ENCODE results near the gene CTNNBL1. TPM values are rescaled to one million over a fixed set of nuclear protein-coding genes. Genes with fewer than 3 reads are reported as not detected.

Gene CTNNBL1
- total RNA-seq, 1 donor, result 19.5 TPM

DNA sequence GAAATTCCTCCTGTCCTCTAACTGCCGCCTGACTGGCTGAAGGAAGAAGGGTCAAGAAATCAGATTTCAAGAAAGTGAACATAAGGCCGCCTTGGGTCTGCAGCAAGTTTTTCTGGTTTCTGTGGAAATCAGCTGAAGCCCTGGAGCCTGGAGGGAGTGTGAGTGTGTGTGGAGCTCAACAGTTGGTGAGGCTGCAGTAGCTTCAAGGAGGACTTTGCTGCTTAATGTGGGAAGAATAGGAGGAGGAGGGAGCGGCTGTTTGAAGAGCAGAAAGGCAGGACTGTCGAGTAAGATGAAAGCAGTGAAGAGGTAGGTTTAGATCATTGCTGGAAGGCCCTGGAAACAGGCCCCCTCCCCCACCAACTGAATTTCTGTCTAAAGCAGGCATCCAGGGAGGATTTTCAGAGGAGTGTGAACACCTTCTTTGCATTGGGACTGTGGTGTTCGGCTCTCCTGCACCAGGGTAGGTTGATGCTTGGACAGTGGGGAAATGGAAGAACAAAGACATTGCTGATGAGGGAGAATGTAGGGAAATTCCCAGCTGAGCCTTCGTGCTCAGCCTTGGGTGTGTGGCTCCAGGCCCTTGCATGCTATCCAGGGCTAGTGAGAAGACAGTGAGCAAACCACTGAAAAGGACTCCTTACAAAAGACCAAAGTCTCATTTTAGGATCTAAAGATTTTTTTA lies 129.6 kb downstream of the CTNNBL1 start:
- H3K36me3 ChIP-seq (ENCODE audit: insufficient read depth, low read length), result no peaks in the 10 kb centered on the region
- H3K79me2 ChIP-seq (ENCODE audit: insufficient read depth, low read length), result no peaks in the 10 kb centered on the region
- DNase-seq (ENCODE audit: insufficient read length, low spot score, missing footprints), result no peak
- H3K27me3 ChIP-seq (ENCODE audit: insufficient read depth, low read length), result no peaks in the 10 kb centered on the region
- no peak overlapping the region for H3K4me3 ChIP-seq (ENCODE audit: insufficient read depth, low read length)
- no peaks in the 10 kb centered on the region for H3K9me3 ChIP-seq (ENCODE audit: low read depth, low read length)
- no peak for TF ChIP-seq CTCF (IDR thresholded peaks at IDR 0.05; ENCODE audit: extremely low read depth, low read depth, low read length)
- no peak overlapping the region for H2AFZ ChIP-seq (ENCODE audit: low read length)
- peak overlapping the region; percentile 96 for H3K27ac ChIP-seq (ENCODE audit: low read depth, low read length)
- H3K4me2 ChIP-seq (ENCODE audit: insufficient read depth, low read length), result no peak overlapping the region
- peaks cover 28% of the 10 kb centered on the region for H3K4me1 ChIP-seq (ENCODE audit: insufficient read depth, low read length)
- peaks cover 3% of the 10 kb centered on the region for H4K20me1 ChIP-seq (ENCODE audit: insufficient read depth, low read length)

DNA sequence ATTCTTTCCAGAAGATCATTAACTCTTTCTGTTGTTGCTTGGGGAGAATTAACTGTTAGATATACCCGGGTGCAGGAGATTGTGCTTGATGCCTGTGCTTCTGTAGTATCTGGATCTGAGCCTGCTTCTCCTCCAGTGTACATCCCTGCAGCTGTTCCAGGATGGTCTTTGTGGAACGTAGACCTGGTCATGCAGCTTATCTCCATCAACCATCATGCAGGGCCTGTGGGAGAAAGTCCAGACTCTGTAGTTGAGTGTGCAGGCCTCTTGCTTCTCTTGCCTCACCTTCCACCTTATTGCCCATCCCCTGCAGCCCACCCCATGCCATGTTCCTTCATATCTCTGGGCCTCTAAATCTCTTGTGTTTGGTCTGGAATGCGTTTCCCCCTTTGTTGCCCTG lies 133.8 kb downstream of the CTNNBL1 start:
- H3K27me3 ChIP-seq (ENCODE audit: insufficient read depth, low read length), result no peaks in the 10 kb centered on the region
- no peak overlapping the region for H3K27ac ChIP-seq (ENCODE audit: low read depth, low read length)
- no peak for TF ChIP-seq CTCF (IDR thresholded peaks at IDR 0.05; ENCODE audit: extremely low read depth, low read depth, low read length)
- H3K4me2 ChIP-seq (ENCODE audit: insufficient read depth, low read length), result no peak overlapping the region
- H3K36me3 ChIP-seq (ENCODE audit: insufficient read depth, low read length), result no peaks in the 10 kb centered on the region
- peaks cover 12% of the 10 kb centered on the region for H4K20me1 ChIP-seq (ENCODE audit: insufficient read depth, low read length)
- no peak for DNase-seq (ENCODE audit: insufficient read length, low spot score, missing footprints)
- H3K79me2 ChIP-seq (ENCODE audit: insufficient read depth, low read length), result no peaks in the 10 kb centered on the region
- peaks cover 11% of the 10 kb centered on the region for H3K4me1 ChIP-seq (ENCODE audit: insufficient read depth, low read length)
- no peak overlapping the region for H3K4me3 ChIP-seq (ENCODE audit: insufficient read depth, low read length)
- H3K9me3 ChIP-seq (ENCODE audit: low read depth, low read length), result no peaks in the 10 kb centered on the region
- H2AFZ ChIP-seq (ENCODE audit: low read length), result no peak overlapping the region

GRCh38 chr20:37828684-37829083 lies 134.9 kb downstream of the CTNNBL1 start:
- Histone ChIP-seq H2AFZ (ENCODE audit: low read length) (no peak overlapping the region), H4K20me1 (ENCODE audit: insufficient read depth, low read length) (peaks cover 12% of the 10 kb centered on the region), H3K79me2 (ENCODE audit: insufficient read depth, low read length) (no peaks in the 10 kb centered on the region), H3K27ac (ENCODE audit: low read depth, low read length) (no peak overlapping the region), H3K4me1 (ENCODE audit: insufficient read depth, low read length) (peaks cover under 1% of the 10 kb centered on the region), H3K27me3 (ENCODE audit: insufficient read depth, low read length) (no peaks in the 10 kb centered on the region), H3K36me3 (ENCODE audit: insufficient read depth, low read length) (no peaks in the 10 kb centered on the region), H3K9me3 (ENCODE audit: low read depth, low read length) (no peaks in the 10 kb centered on the region), H3K4me3 (ENCODE audit: insufficient read depth, low read length) (no peak overlapping the region), H3K4me2 (ENCODE audit: insufficient read depth, low read length) (no peak overlapping the region)
- no peak for TF ChIP-seq CTCF (IDR thresholded peaks at IDR 0.05; ENCODE audit: extremely low read depth, low read depth, low read length)
- DNase-seq (ENCODE audit: insufficient read length, low spot score, missing footprints), result no peak

- no peak for TF ChIP-seq CTCF (IDR thresholded peaks at IDR 0.05; ENCODE audit: extremely low read depth, low read depth, low read length)
- H3K4me1 ChIP-seq (ENCODE audit: insufficient read depth, low read length), result no peaks in the 10 kb centered on the region
- no peaks in the 10 kb centered on the region for H3K27me3 ChIP-seq (ENCODE audit: insufficient read depth, low read length)
- no peak for DNase-seq (ENCODE audit: insufficient read length, low spot score, missing footprints)
- H3K4me2 ChIP-seq (ENCODE audit: insufficient read depth, low read length), result no peak overlapping the region
- H4K20me1 ChIP-seq (ENCODE audit: insufficient read depth, low read length), result peaks cover 12% of the 10 kb centered on the region
- H2AFZ ChIP-seq (ENCODE audit: low read length), result no peak overlapping the region
- no peaks in the 10 kb centered on the region for H3K36me3 ChIP-seq (ENCODE audit: insufficient read depth, low read length)
- H3K79me2 ChIP-seq (ENCODE audit: insufficient read depth, low read length), result no peaks in the 10 kb centered on the region
- no peaks in the 10 kb centered on the region for H3K9me3 ChIP-seq (ENCODE audit: low read depth, low read length)
- no peak overlapping the region for H3K27ac ChIP-seq (ENCODE audit: low read depth, low read length)
- H3K4me3 ChIP-seq (ENCODE audit: insufficient read depth, low read length), result no peak overlapping the region
These were observed 135.3 kb downstream of the CTNNBL1 start for GRCh38 chr20:37829128-37829527.

Data from osteoblast (primary cell).